ENCODE data around the gene LY86.
"Not testable (repeated sequence)": the region's sequence is repeated elsewhere in the genome, so short reads cannot be mapped to it uniquely, and the experiment has no call there.

LY86 gene

GRCh38 chr6:6661684-6662083 is 73.2 kb downstream of the LY86 start:
- Histone ChIP-seq H3K9me2 (replicated peaks; ENCODE audit: control insufficient read depth, low read length) (no peaks in the 10 kb centered on the region), H3K9me3 (ENCODE audit: control insufficient read depth, insufficient read depth, low read length) (peaks cover 17% of the 10 kb centered on the region), H4K20me1 (ENCODE audit: control insufficient read depth, insufficient read depth, low read depth, low read length) (no peaks in the 10 kb centered on the region), H3K4me1 (ENCODE audit: control insufficient read depth, low read length) (peaks cover 25% of the 10 kb centered on the region), H3K4me2 (ENCODE audit: low read length) (no peak overlapping the region), H3K79me2 (ENCODE audit: control insufficient read depth, low read length) (no peaks in the 10 kb centered on the region), H3K27me3 (ENCODE audit: control insufficient read depth, low read length) (no peaks in the 10 kb centered on the region), H3K27ac (ENCODE audit: low read depth, low read length) (no peak overlapping the region), H3K36me3 (ENCODE audit: control insufficient read depth, low read length) (peaks cover 6% of the 10 kb centered on the region), H3K4me3 (ENCODE audit: low read length) (no peak overlapping the region), H3F3A (ENCODE audit: control insufficient read depth, insufficient read depth) (no peaks in the 10 kb centered on the region)
- no peak for TF ChIP-seq EZH2phosphoT487 (IDR thresholded peaks at IDR 0.05; ENCODE audit: borderline replicate concordance, low read length)
- TF ChIP-seq, protein P1, sequence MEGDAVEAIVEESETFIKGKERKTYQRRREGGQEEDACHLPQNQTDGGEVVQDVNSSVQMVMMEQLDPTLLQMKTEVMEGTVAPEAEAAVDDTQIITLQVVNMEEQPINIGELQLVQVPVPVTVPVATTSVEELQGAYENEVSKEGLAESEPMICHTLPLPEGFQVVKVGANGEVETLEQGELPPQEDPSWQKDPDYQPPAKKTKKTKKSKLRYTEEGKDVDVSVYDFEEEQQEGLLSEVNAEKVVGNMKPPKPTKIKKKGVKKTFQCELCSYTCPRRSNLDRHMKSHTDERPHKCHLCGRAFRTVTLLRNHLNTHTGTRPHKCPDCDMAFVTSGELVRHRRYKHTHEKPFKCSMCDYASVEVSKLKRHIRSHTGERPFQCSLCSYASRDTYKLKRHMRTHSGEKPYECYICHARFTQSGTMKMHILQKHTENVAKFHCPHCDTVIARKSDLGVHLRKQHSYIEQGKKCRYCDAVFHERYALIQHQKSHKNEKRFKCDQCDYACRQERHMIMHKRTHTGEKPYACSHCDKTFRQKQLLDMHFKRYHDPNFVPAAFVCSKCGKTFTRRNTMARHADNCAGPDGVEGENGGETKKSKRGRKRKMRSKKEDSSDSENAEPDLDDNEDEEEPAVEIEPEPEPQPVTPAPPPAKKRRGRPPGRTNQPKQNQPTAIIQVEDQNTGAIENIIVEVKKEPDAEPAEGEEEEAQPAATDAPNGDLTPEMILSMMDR (IDR thresholded peaks at IDR 0.05; ENCODE audit: low read depth, low read length, poor library complexity, severe bottlenecking): no peak

DNA sequence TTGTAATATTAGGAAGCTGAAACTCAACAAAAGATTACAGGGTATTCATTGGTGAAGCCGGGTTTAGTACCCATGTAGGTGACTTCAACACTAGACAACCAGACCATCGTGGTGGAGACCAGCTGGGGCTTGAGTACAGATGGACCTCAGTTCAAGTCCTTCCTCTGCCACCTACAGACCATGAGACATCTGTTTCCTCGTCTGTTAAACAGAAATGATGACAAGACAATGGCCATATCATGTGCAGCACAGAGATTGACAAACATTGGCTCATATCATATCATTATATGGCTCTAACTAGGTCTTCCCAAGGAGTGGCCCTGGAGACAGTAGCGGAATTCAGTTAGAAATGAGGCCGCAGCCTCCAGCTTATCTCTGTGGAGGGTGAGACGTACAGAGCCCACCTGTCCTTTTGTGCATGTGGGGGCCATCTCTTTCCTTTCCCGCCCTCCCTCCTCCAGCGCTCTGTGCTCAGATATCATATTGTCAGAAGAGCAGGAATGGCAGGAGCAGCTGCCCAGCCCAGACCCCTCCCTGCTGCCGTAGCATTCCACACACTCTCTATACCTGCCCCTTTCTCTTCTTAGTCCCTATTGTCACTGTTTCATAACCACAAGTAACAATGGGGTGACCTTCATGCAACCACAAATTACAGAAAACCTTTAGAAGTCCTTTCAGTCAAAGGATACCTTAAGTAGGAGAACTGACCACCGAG is 75.1 kb downstream of the LY86 start:
- Histone ChIP-seq H3K4me3 (ENCODE audit: low read length) (no peak overlapping the region), H3K4me1 (ENCODE audit: control insufficient read depth, low read length) (peaks cover 16% of the 10 kb centered on the region), H3K79me2 (ENCODE audit: control insufficient read depth, low read length) (no peaks in the 10 kb centered on the region), H3K4me2 (ENCODE audit: low read length) (no peak overlapping the region), H3K36me3 (ENCODE audit: control insufficient read depth, low read length) (no peaks in the 10 kb centered on the region), H3K27ac (ENCODE audit: low read depth, low read length) (no peak overlapping the region), H3K27me3 (ENCODE audit: control insufficient read depth, low read length) (no peaks in the 10 kb centered on the region), H4K20me1 (ENCODE audit: control insufficient read depth, insufficient read depth, low read depth, low read length) (no peaks in the 10 kb centered on the region), H3K9me3 (ENCODE audit: control insufficient read depth, insufficient read depth, low read length) (peaks cover 4% of the 10 kb centered on the region; the same call in 1 of the 2 replicates), H3F3A (ENCODE audit: control insufficient read depth, insufficient read depth) (no peaks in the 10 kb centered on the region), H3K9me2 (replicated peaks; ENCODE audit: control insufficient read depth, low read length) (no peaks in the 10 kb centered on the region)
- no peak for TF ChIP-seq EZH2phosphoT487 (IDR thresholded peaks at IDR 0.05; ENCODE audit: borderline replicate concordance, low read length)
- TF ChIP-seq, protein P1 (IDR thresholded peaks at IDR 0.05; ENCODE audit: low read depth, low read length, poor library complexity, severe bottlenecking): no peak

DNA sequence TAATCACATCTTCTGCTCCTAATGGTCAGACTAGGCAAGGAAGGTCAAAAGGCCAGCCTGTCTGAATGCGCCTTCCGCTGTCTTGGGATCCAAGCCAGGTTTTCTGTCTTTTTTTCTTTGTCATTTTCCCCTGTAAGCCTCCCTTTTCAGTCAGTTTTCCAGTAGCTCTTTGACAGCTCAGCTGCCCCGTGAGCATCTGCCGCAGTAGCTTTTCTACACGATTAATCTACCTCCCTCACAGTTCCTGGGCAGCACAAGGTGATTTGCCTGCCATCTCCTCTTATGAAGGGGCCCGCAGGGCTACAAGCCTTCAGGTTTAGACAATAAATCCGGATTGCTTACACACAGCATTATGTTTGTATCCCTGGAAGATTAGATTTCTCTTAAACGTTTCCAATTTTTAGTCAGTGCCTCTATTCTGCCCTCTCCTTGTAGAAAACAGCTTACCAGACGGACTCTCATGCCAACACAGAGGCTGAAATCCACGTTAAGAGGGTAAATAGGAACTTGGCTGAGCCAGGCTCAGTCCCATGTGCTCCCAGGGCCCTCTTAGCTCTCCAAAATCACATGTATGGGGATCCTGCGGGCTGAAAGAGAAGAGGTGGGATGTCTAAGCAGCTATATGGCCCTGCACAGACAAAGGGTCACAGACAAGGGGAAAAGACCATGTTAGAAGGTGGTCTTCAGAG is 77.2 kb downstream of the LY86 start:
- Histone ChIP-seq H3K27ac (ENCODE audit: low read depth, low read length) (no peak overlapping the region), H3K4me3 (ENCODE audit: low read length) (no peak overlapping the region), H3K9me3 (ENCODE audit: control insufficient read depth, insufficient read depth, low read length) (peaks cover 4% of the 10 kb centered on the region; the same call in 1 of the 2 replicates), H4K20me1 (ENCODE audit: control insufficient read depth, insufficient read depth, low read depth, low read length) (no peaks in the 10 kb centered on the region), H3K9me2 (replicated peaks; ENCODE audit: control insufficient read depth, low read length) (no peaks in the 10 kb centered on the region), H3K36me3 (ENCODE audit: control insufficient read depth, low read length) (no peaks in the 10 kb centered on the region), H3K4me2 (ENCODE audit: low read length) (no peak overlapping the region), H3F3A (ENCODE audit: control insufficient read depth, insufficient read depth) (no peaks in the 10 kb centered on the region), H3K79me2 (ENCODE audit: control insufficient read depth, low read length) (no peaks in the 10 kb centered on the region), H3K4me1 (ENCODE audit: control insufficient read depth, low read length) (no peaks in the 10 kb centered on the region), H3K27me3 (ENCODE audit: control insufficient read depth, low read length) (no peaks in the 10 kb centered on the region)
- TF ChIP-seq, protein P1 (IDR thresholded peaks at IDR 0.05; ENCODE audit: low read depth, low read length, poor library complexity, severe bottlenecking): no peak
- no peak for TF ChIP-seq EZH2phosphoT487 (IDR thresholded peaks at IDR 0.05; ENCODE audit: borderline replicate concordance, low read length)

DNA sequence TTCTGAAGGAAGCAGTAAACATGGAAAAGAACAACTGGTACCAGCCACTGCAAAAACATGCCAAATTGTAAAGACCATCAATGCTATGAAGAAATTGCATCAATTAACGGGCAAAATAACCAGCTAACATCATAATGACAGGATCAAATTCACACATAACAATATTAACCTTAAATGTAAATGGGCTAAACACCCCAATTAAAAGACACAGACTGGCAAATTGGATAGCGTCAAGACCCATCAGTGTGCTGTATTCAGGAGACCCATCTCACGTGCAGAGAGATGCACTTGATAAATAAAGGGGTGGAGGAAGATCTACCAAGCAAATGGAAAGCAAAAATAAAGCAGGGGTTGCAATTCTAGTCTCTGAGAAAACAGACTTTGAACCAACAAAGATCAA is 81.6 kb downstream of the LY86 start:
- not testable (repeated sequence) for H3K79me2 ChIP-seq (ENCODE audit: control insufficient read depth, low read length); H3K36me3 ChIP-seq (ENCODE audit: control insufficient read depth, low read length); H4K20me1 ChIP-seq (ENCODE audit: control insufficient read depth, insufficient read depth, low read depth, low read length); H3K9me3 ChIP-seq (ENCODE audit: control insufficient read depth, insufficient read depth, low read length); H3K27me3 ChIP-seq (ENCODE audit: control insufficient read depth, low read length); H3K4me2 ChIP-seq (ENCODE audit: low read length); H3K4me1 ChIP-seq (ENCODE audit: control insufficient read depth, low read length); H3F3A ChIP-seq (ENCODE audit: control insufficient read depth, insufficient read depth); H3K27ac ChIP-seq (ENCODE audit: low read depth, low read length); H3K9me2 ChIP-seq (replicated peaks; ENCODE audit: control insufficient read depth, low read length); H3K4me3 ChIP-seq (ENCODE audit: low read length)

Data from DOHH2 (cell line).